GM18517 (cell line): ENCODE results near the gene FHOD1.

Experiments used
- ATAC-seq: cut with Tn5 transposase; IDR thresholded peaks from one replicate; pipeline ENCODE4 v1.9.1; 2021; ENCODE audit warnings: mild to moderate bottlenecking, moderate library complexity; ENCODE audit not compliant: unreplicated experiment

Gene FHOD1

DNA sequence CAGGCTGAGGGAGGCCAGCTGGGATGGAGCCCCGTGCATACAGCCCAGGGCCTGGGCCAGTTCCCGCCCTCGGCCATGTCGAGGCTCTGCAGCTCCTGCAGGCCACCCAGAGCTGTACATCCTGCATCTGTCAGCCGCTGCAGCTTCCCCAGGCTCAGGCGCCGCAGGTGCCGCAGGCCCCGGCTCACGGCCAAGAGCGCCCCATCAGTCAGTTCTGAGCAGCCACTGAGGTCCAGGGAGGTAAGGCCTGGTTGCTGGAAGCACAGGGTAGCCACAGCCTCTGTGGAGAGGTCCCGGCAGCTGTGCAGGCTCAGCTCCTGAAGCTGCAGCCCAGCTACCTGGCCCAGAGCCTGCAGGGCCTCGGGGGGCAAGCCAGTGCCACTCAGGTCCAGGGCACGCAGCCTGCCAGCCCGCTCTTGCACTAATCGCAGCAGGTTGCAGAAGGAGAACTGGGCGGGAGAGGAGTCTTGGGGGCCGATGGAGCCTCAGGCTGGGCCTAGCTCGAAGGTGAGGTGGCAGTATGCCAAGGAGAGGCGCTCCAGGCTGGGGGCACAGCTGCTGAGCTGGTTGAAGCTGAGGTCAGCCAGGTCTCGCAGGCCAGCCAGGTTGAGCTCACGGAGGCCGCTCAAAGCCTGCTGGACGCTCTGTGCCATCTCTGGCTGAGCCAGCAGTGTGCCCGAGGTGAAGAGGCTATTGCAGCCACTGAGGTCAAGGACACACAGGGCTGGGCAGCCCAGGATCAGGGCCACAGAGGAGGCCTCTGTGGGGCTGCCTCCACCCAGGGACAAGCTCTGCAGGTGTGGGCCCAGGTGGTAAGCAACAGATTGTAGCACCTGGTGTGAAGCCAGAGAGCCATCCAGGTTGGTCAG is 37.0 kb downstream of the FHOD1 start:
- no peak for ATAC-seq

DNA sequence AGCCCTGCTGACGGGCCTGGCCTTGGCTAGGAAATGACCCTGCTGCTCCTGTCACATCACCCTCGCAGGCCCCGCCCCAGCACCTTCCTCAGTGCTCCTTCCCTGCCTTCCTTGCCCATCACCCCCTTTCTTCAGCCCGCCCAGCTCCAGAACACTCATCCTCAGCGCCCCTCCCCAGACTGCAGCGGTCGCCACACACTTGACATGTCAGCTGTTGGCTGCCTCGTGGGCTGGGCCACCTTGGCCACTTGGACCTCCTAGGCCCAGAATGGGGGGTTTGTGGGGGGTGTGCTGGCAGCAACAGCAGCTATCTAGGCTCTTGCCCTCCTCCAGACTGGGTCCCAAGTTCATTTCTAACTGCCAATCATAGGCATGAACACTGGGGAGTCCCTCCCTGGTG is 37.7 kb downstream of the FHOD1 start:
- ATAC-seq: no peak

DNA sequence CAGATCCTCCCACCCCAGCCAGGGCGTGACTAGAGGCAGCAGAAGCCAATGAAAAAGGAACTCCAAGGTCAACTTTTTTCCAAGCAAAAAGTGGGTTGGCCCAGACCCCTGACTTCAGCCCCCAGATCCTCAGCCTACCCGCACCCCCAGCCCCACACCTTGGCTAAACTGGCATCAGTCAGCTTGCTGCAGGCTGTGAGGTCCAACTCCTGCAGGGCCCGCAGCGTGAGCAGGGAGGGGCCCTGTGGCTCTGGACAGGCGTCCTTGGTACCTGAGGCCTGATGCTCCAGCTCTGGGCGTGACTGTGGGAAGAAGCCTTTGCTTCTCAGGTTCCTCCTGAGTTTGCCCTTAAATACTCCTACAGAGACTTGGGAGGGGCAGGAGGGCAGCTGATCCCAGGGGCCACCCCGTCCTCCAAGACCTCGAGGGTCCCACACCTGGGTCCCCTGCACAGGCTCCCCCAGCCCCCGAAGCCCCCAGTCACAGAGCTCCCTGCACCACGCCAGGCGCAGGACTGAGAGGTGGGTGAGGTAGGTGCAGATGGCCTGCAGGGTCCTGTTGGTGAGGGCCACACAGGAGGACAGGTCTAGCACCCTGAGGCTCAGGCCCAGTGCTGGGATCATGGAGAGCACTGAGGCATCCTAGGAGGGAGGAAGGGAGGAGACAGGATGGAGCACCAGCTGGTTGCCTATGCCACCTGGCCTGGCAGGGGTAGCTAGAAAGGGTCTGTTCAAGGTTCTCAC is 39.0 kb downstream of the FHOD1 start:
- no peak for ATAC-seq

DNA sequence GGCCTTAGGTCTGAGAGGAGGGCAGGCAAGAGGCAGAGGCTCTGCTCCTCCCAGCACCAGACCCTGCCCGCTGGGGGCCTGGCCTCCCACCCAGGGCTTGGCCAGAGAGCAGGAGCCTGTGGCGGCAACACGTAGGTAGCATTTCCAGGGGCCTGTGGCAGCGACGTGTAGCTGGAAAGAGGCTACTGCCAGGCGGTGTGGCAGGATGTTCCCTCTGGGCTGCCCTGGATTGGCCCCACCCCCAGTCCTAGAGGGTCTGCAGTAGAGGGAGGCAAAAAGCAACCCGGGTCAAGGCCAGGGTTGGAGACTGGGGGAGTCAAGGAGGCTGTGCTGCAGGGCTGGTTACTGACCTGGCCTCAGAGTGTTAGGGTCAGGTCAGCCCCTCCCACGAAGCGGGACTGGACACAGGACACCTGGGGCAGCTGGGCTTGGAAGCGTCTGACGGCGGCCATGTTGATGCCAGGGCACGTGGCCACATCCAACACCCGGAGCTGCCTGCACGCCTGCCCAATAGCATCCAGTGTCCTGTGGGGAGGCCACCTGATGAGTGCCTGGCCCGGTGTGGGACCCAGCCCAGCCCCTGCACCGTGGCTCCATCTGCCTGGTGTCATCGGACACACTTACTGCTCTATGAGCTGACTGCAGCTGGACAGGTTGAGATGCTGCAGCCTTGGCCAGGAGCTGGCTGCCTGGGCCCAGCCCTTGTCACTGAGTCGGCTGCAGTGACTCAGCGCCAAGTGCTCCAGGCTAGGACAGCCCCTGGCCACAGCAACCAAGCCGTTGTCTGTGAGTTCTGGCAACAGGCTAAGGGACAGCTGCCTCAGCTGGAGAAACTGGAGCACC is 39.8 kb downstream of the FHOD1 start:
- no peak for ATAC-seq

DNA sequence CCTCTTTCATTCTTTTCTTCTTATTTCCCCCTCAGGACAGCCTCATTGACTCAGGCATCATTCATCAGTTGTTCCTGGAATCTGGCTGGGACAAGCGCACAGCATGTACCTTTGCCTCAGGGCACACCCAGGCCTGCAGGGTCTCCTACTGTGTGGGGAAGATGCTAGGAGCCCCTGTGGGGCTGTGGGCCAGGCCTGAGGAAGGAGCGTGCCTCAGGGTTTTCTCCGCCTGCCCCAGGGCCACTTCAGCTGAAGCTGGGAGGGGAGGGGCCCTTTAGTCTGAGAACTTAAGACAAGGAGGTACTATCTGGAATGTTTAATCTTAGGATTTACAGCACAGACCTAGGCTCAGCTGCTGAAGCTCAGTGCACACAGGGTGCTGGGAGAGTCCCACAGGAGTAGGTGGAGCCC is 40.4 kb downstream of the FHOD1 start:
- ATAC-seq: no peak

DNA sequence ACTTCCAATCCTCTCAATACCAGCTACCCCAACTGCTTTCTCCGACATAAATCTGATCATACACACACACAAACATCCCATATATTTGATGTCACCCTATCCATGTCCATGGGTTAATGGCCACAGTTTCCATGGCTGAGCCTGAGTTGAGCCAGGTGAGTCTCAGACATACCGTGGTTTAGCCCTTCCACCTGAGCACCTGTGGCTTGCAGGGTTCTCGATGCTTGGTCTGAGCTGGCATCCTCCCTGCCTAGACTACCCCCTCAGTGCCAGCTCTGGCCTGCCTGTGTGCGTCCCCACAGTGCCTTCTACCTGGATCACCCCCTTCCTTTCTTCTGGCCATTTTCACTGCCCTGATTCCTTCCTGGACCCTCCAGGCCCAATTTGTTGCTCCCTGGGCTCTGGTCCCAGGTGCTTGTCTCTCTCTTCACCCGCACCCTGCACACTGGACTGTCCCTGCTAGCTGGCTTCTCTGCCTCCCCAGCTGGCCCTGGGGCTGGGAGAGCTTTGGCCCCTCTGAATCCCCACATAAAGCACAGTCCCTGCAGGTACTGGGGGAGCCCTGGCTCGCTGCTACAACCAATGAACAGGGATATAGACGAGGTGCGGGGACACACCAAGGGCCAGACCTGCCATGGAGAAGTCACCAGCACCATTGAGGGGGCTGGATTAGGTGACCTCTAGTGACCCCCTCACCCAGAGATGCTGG is 41.0 kb downstream of the FHOD1 start:
- ATAC-seq: no peak

DNA sequence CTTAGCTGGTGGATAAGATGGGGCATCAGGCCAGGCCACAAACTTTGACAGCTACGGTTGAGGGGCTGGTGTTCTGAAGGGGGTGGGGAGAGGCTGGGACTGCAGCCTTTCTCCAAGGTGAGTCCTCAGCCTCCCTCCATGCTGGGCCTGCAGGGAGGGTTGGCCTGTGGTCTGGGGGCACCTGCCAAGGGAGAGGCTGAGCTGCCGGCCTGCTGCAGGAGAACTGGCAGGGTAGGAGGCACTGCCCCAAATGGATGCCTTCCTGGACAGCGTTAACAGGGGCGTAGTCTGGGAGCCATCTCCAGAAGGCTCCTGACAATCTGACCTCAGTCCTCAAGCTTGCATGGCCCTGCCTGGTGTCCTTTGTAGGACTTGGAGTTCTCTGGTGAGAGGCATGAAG is 43.2 kb downstream of the FHOD1 start:
- no peak for ATAC-seq

DNA sequence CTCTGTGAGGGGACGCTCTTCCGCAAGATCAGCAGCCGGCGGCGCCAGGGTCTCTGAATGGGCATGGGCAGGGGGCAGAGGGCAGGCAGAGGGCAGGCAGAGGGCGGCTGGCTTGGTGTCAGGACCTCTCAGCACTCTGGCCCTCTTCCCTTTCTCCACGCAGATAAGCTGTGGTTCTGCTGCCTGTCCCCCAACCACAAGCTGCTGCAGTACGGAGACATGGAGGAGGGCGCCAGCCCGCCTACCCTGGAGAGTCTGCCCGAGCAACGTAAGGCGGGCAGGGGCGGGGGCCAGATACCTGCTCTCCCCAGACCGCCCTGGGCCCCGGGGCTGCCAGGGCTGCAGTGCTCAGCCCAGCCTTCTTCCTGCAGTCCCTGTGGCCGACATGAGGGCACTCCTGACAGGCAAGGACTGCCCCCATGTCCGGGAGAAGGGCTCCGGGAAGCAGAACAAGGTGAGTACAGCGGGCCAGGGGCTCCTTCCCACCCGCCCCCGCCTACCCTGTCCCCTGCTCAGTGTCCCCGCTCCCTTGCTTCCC is 44.3 kb downstream of the FHOD1 start:
- ATAC-seq: no peak

DNA sequence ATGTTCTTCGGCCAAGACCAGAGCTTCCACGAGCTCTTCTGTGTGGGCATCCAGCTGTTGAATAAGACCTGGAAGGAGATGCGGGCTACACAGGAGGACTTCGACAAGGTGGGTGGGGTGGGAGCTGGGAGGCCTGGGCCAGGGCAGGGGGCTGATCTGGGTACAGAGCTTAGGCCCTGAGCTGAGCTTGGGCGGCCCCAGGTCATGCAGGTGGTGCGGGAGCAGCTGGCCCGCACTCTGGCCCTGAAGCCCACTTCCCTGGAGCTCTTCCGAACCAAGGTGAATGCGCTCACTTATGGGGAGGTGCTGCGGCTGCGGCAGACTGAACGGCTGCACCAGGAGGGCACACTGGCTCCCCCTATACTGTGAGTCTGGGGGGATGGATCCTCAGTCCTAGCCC is 44.9 kb downstream of the FHOD1 start:
- ATAC-seq: no peak

DNA sequence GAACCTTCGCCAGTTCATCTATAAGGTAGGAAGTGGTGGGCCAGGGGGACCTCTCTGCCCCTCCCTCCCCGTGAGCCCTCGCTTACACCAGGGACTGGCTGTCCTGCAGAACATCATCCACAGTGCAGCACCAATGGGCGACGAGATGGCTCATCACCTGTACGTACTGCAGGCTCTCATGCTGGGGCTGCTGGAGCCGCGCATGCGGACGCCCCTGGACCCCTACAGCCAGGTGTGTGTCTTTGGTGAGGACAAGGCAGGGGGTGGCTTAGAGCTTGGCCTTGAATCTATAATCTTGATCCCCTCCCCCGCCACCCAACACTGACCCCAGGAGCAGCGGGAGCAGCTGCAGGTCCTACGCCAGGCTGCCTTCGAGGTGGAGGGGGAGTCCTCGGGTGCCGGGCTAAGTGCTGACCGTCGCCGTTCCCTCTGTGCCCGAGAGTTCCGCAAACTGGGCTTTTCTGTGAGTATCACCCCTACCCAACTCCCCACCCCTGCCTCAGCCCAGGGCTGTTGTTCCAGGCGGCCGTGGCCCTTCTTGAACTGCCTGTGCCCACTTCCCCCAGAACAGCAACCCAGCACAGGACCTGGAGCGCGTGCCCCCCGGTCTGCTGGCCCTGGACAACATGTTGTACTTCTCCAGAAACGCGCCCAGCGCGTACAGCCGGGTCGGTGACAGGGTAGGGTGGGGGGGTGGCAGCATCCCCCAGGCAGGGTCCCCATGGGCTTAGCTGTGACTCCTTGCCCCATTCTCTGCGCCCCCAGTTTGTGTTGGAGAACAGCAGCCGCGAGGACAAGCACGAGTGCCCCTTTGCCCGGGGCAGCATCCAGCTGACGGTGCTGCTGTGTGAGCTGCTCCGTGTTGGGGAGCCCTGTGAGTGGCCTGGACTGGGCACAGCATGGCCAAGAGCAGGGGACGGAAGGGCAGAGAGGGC is 45.6 kb downstream of the FHOD1 start:
- ATAC-seq: no peak

DNA sequence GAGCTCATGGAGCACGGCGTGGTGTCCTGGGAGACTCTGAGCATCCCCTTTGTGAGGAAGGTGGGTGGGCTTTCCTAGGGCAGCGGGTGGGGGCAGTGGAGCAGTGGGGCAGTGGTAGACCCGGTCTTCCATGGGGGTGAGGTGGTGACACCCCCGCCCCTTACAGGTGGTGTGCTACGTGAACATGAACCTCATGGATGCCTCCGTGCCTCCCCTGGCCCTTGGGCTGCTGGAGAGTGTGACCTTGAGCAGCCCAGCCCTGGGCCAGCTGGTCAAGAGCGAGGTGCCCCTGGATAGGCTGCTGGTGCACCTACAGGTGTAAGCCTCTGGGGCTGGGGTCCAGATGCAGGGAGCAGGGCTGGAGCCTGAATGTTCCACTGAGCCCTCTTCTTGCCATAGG is 46.8 kb downstream of the FHOD1 start:
- ATAC-seq: no peak

DNA sequence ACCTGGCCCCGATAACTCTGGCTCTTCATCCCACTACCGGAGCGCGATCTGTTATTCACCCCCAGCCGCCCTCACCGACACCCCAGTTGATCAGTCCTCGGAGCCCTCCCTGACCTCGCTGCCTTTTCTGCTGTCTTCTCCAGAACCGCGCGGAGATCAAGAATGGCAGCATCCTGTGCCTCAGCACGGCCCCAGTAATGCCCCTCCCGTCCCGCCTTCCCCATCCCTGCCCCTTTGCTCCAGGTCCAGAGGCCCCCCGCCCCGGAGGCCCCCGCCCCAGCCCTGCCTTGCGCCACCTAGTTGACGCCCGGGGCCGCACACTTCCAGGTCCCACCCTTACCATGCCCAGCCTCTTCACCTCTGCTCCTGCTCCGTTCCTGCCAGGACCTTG is 47.5 kb downstream of the FHOD1 start:
- no peak for ATAC-seq

DNA sequence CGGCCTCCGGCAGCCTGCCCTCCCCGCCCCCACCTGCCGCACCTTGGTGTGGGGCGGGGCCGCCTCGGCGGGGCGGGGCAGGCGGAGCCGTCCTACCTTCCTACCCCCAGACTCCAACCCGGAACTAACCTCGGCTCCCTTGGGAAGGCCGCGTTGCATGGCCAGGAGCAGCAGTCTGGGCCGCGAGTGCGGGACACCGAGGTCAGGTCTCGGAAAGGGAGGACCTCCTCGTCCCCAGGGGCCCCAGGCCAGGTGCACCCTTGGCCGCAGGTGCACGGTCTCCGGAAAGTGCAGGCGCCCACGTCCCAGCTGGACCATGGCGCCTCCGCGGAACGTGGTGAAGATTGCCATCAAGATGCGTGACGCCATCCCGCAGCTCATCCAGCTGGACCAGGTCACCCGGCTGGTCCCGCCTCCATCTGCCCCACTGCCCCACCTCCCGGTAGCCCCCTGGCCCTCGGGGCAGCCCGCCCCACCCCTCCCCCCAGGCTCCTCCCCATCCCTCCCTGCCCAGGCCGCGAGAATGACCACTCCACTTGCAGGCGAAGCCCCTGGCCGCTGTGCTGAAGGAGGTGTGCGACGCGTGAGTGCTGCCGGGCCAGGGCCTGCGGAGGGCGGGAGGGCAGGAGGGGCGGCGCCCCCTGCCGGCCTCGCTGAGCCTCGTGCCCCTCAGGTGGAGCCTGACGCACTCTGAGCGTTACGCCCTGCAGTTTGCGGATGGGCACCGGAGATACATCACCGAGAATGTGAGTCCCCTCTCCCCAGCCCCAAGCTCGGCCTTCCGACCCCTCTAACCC is 48.1 kb downstream of the FHOD1 start, which contains the start of gene ELMO3:
TSS of gene ELMO3 (plus strand) at position 121 of the 797 bp plus-strand sequence. CDS start at position 317, 196 bp downstream.
- ATAC-seq: no peak

DNA sequence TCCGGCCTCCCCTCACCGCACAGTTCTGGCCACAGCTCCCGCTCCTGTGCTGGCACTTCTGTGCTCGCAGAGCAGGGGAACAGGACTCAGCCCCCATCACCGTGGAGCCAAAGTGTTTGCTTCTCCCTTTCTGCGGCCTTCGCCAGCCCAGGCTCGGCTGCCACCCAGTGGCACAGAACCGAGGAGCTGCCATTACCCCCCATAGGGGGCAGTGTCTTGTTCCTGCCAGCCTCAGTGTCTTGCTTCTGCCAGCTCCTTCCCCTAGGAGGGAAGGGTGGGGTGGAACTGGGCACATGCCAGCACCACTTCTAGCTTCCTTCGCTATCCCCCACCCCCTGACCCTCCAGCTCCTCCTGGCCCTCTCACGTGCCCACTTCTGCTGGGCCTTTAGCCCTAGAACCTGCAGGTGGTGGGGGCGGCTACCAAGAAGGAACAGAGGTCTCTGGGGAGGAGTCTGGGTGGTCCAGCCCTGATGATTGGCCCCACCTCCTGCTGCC is 49.0 kb downstream of the FHOD1 start:
- ATAC-seq: no peak

DNA sequence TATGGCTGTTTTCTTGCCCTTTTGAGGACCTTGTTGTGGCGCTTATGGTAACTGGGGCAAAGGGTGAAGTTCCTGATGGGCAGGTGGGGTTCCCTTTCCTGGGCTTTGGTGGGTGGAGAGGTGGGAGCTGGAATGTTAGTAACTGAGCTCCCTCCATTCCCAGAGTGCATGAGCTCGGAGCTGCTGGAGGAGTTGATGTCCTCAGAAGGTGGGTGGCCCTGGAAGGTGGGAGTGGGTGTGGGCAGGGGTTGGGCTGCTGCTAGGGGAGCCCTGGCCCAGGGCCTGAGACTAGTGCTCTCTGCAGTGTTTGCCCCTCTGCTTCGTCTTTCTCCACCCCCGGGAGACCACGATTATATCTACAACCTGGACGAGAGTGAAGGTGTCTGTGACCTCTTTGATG is 49.6 kb downstream of the FHOD1 start:
- ATAC-seq: no peak

DNA sequence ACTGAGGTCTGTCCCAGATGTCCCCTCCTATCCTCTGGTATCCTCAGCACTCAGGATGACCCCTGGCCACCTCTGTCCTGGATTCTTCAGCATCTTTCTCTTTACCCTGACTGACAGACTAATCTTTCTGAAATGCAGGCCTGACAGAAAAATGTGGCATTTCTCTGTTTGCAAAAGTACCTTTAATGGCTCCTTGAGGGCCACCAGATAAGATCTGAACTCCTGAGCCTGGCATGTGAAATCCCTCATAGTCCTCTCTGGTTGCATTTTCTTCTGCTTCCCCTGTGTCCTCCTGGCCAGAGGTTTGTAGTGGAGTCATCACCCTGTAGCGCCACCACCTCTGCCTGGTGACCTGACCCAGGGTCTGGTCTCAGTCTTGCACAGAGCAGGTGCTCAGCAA is 50.4 kb downstream of the FHOD1 start:
- no peak for ATAC-seq

DNA sequence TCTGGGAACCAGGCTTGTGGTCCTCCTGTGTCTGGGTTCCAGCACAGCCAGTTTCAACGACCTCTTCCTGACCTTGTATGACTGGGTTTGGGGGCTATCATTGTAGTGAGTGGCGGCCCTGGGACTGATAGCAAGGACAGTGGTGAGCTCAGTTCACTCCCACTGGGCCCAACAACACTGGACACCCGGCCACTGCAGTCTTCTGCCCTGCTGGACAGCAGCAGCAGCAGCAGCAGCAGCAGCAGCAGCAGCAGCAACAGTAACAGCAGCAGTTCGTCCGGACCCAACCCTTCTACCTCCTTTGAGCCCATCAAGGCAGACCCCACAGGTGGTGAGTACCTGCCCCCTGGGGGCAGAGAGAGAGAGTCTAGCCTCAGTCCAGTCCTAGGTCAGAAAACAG is 51.6 kb downstream of the FHOD1 start:
- no peak for ATAC-seq

DNA sequence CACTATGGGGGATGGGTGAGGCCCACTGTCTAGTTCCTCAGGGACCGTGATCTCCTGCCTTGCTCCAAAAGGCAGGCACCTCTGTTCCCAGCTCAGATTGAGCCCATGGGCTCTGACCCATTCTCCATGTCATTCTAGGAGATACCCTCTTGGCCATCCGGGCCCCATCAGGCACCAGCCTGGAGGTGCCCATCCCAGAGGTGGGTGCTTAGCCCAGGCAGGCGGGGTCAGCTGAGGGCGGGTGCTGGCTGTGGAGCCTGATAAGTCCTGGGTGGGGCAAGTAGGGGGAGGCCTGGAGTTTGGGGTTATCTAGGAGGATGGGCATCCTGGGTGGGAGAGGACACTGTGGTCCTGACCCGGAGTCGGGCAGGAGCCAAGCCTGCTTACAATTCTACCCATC is 53.0 kb downstream of the FHOD1 start:
- ATAC-seq: no peak
